Measurements from ENCODE around the gene C1QA.

DNA sequence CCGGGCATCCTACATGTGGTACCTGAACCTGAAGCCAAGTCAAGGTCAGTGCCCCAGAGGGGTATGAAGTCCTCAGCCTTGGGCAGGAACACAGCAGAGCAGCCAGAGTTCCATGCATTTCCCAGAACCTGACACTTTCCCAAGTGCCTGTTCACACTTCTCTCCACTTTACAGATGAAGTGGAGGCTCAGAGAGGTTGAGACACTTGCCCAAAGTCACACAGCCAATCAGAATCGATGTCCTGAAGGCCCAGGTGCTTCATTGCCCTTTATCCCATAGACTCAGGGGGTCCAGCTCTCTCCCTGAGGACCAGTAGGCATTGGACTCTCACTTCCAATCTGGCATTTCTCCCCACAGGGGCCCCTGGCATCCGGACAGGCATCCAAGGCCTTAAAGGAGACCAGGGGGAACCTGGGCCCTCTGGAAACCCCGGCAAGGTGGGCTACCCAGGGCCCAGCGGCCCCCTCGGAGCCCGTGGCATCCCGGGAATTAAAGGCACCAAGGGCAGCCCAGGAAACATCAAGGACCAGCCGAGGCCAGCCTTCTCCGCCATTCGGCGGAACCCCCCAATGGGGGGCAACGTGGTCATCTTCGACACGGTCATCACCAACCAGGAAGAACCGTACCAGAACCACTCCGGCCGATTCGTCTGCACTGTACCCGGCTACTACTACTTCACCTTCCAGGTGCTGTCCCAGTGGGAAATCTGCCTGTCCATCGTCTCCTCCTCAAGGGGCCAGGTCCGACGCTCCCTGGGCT, 2.2 kb downstream of the C1QA start:
- TF ChIP-seq ELF4 (IDR thresholded peaks at IDR 0.05) (no peak), FOXA1 (IDR thresholded peaks at IDR 0.05) (no peak), BHLHE40 (IDR thresholded peaks at IDR 0.05; ENCODE audit: borderline replicate concordance) (no peak)
